Lower lobe of right lung (tissue), 2 donors: ENCODE data around the gene TNPO1. TPM values are rescaled to one million over a fixed set of nuclear protein-coding genes. Genes with fewer than 3 reads are reported as not detected.

Experiments
- ATAC-seq, 2 donors: fragments of 200-7000 bp; cut with Tn5 transposase; one replicate each; pipeline ENCODE4 v1.9.1; 2020 to 2022; ENCODE audit warnings: mild to moderate bottlenecking in 2 of 2, moderate library complexity in 2 of 2
- DNase-seq: peaks from one replicate; pipeline ENCODE4 v3.0.0-alpha.2; 2020
- H3K27ac ChIP-seq: fragments of 200-600 bp; one replicate; pipeline ENCODE4 v1.8.0; 2022
- H3K27me3 ChIP-seq: fragments of 200-600 bp; one replicate; pipeline ENCODE4 v1.8.0; 2022; ENCODE audit warnings: low read depth
- H3K36me3 ChIP-seq: fragments of 200-600 bp; one replicate; pipeline ENCODE4 v1.8.0; 2022; ENCODE audit warnings: mild to moderate bottlenecking
- H3K4me1 ChIP-seq: fragments of 200-600 bp; one replicate; pipeline ENCODE4 v1.8.0; 2022
- H3K4me3 ChIP-seq: fragments of 200-600 bp; one replicate; pipeline ENCODE4 v1.8.0; 2022; ENCODE audit warnings: mild to moderate bottlenecking
- H3K9me3 ChIP-seq: fragments of 200-600 bp; one replicate; pipeline ENCODE4 v1.8.0; 2022
- CTCF ChIP-seq: fragments of 200-600 bp; IDR thresholded peaks from one replicate; pipeline ENCODE4 v1.8.0; 2022; ENCODE audit warnings: antibody characterized with exemption, mild to moderate bottlenecking
- intact Hi-C: fragments of 100-400 bp; cut with DNase I; formaldehyde crosslinking; loops from one replicate; pipeline ENCODE4 v1.11.0; 2022
- total RNA-seq: library from RNA; stranded (reverse); fragmentation: NEBNext Ultra II Directional; extraction: Animal tissue kit (Norgen Biotek cat#: 25700); gene quantifications from one replicate; pipeline ENCODE4 v1.2.1, GENCODE V29; 2021
- donor health status: DM: no; HTN: yes; CAD: no; lungs with severe emphysema.

The TNPO1 gene
- total RNA-seq, 1 donor from 2014 or later, result 100 TPM

GRCh38 chr5:72821776-72822175 lies 5.3 kb downstream of the TNPO1 start:
- H3K9me3 ChIP-seq, result no peaks in the 10 kb centered on the region
- DNase-seq, result no peak
- no peak for TF ChIP-seq CTCF
- H3K4me1 ChIP-seq, result peaks cover 31% of the 10 kb centered on the region
- no peak overlapping the region for H3K27ac ChIP-seq
- no peaks in the 10 kb centered on the region for H3K27me3 ChIP-seq
- no peak for ATAC-seq
- H3K36me3 ChIP-seq, result no peaks in the 10 kb centered on the region
- H3K4me3 ChIP-seq, result no peak overlapping the region
- intact Hi-C loops, result no loop called here

DNA sequence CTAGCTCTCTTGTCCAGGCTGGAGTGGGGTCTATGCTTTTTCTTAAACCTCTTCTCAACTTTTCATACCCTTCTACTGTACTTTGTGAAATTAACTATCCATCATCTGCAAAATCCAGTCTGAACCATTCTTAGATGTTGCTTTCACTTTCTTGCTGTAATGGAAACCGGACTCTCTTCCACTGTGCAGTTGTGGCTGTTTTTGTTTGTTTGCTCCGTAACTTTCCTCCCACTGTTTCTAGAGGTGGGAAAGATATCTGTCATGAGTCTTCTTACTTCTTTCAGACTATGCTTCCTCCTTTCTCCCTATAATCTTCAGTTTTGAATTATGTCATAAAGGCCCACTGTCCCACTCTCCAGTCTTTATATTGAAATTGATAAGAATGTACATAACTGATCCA lies 6.5 kb downstream of the TNPO1 start:
- Histone ChIP-seq H3K27ac (no peak overlapping the region), H3K9me3 (no peaks in the 10 kb centered on the region), H3K27me3 (no peaks in the 10 kb centered on the region), H3K4me1 (peaks cover 26% of the 10 kb centered on the region), H3K4me3 (no peak overlapping the region), H3K36me3 (no peaks in the 10 kb centered on the region)
- no peak for ATAC-seq
- intact Hi-C loops, result no loop called here
- DNase-seq, result no peak
- TF ChIP-seq CTCF, result no peak

DNA sequence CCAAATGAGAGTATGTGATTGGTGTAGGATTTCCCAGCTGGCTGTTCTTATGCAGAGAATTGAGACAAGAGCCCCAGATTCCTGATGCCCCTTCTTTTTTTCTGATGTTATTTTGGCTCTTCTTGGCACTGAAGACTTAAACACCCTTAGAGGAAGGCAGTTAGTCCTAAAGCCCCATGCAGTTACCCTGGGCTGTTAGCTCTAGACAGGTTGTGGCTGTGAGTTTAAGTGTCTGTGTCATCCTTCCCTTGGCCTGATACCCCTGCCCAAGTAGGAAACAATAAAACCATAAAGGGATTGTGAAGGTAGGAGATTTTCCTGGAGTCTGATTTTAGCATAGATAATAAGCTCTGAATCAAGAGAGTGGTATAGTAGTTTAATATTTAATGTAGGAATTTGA lies 13.2 kb downstream of the TNPO1 start:
- Histone ChIP-seq H3K4me3 (no peak overlapping the region), H3K9me3 (no peaks in the 10 kb centered on the region), H3K27ac (no peak overlapping the region), H3K27me3 (no peaks in the 10 kb centered on the region), H3K4me1 (no peaks in the 10 kb centered on the region), H3K36me3 (no peaks in the 10 kb centered on the region)
- DNase-seq (no peak), ATAC-seq (no peak)
- intact Hi-C loops, result no loop called here
- TF ChIP-seq CTCF, result no peak

- Histone ChIP-seq H3K36me3 (no peaks in the 10 kb centered on the region), H3K4me3 (no peak overlapping the region), H3K27me3 (no peaks in the 10 kb centered on the region), H3K4me1 (no peaks in the 10 kb centered on the region), H3K27ac (no peak overlapping the region), H3K9me3 (no peaks in the 10 kb centered on the region)
- ATAC-seq (no peak), DNase-seq (no peak)
- TF ChIP-seq CTCF, result no peak
- intact Hi-C loops, result no loop called here
Observed at GRCh38 chr5:72830362-72830761, 13.9 kb downstream of the TNPO1 start.

DNA sequence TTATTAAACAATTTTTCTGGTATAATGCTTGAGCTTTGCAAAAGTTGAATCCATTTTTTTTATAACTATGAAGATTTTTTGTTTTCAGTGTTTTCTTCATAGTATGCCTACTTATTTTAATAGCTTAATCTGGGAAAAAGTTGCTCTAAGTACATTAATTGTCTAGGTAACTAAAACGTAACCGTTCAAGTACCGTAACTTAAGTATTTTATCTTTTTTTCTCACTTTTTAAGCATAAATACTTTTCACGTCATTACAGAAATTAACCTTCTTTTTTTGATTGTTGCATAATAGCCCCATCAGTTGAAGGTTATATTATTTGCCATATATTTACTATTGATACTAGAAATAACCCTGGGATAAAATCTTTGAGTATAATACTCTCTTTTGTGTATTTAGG lies 15.2 kb downstream of the TNPO1 start:
- intact Hi-C loops, result no loop called here
- Histone ChIP-seq H3K4me1 (peaks cover 5% of the 10 kb centered on the region), H3K27ac (no peak overlapping the region), H3K9me3 (no peaks in the 10 kb centered on the region), H3K36me3 (no peaks in the 10 kb centered on the region), H3K4me3 (no peak overlapping the region), H3K27me3 (no peaks in the 10 kb centered on the region)
- no peak for TF ChIP-seq CTCF
- ATAC-seq, result no peak
- DNase-seq, result no peak

DNA sequence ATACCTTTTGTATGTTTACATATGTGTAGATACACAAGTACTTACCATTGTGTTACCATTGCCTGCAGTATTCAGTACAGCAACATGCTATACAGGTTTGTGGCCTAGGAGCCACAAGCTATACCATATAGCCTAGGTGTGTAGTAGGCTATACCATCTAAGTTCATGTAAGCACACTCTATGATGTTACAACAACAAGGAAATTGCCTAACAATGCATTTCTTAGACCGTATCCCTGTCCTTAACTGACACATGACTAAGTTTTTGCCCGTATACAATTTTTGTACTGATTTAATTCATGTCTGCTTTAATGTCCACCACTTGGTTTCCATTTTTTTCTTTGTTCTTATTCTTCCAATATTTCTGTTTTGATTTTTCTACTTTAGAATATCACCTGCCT lies 18.5 kb downstream of the TNPO1 start:
- no peak overlapping the region for H3K4me3 ChIP-seq
- DNase-seq (no peak), ATAC-seq (no peak)
- TF ChIP-seq CTCF, result no peak
- H3K9me3 ChIP-seq, result no peaks in the 10 kb centered on the region
- no peaks in the 10 kb centered on the region for H3K27me3 ChIP-seq
- peaks cover 33% of the 10 kb centered on the region for H3K4me1 ChIP-seq
- intact Hi-C loops, result no loop called here
- no peaks in the 10 kb centered on the region for H3K36me3 ChIP-seq
- H3K27ac ChIP-seq, result no peak overlapping the region
